HG02588 (cell line): Measurements from ENCODE around the gene SFT2D3.

Experiments
- ATAC-seq: cut with Tn5 transposase; IDR thresholded peaks from one replicate; pipeline ENCODE4 v1.9.1; 2021; ENCODE audit warnings: mild to moderate bottlenecking, moderate library complexity; ENCODE audit not compliant: unreplicated experiment

The SFT2D3 gene

DNA sequence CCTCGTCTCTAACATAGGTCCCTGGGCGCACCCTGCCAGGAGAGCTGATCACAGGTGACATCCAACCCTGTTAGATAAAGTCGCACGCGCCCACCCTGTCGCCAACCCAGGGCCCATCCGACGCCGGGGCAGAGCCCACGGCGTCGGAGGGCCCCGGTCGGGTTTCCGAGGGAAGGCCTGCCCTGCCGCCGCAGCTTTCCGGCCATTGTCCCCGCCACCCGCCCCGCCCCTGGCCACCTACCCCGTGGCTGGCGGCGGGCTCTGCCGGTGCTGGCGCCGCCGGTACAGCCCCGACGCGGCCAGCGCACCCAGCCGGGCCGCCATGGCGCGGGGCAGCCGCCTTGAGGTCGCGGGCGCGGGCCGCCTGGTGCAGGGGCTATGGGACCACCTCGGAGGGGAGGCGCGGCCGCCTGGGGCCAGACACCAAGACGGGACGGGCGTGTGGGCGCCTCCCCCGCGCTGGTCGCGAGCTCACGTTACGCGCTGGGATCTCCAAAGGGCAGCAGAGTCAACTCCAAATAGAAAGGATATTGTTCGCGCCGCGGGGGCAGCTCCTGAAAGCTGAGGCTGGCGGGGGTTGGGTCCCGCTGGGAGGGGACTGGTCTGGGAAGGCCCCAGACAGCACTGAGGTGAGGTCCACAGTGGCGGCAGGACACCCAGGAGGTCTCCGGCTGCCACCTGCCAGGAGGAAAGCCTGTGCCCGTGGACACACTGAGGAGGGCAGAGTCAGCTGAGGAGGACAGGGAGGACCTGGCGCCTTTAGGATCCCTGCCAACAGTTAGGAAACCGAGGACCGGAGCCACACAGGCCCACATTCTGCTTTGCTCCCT lies 37.0 kb upstream of the SFT2D3 start:
- ATAC-seq, result no peak

DNA sequence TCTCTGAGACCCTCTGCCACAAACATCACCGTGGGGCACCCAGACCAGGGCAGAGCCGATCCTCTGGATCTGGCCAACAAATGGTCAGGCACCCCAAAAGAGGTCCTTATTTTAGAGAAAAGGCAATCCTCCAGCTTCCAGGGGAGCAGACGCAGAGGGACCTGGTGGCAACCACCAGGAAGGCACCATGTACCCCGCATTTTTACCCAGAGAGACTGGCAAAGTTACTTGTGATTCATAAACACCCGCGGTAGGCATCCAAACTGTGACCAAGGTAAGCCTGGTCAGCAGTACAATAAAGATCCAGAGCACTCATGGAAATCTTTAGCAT lies 36.4 kb upstream of the SFT2D3 start:
- no peak for ATAC-seq

DNA sequence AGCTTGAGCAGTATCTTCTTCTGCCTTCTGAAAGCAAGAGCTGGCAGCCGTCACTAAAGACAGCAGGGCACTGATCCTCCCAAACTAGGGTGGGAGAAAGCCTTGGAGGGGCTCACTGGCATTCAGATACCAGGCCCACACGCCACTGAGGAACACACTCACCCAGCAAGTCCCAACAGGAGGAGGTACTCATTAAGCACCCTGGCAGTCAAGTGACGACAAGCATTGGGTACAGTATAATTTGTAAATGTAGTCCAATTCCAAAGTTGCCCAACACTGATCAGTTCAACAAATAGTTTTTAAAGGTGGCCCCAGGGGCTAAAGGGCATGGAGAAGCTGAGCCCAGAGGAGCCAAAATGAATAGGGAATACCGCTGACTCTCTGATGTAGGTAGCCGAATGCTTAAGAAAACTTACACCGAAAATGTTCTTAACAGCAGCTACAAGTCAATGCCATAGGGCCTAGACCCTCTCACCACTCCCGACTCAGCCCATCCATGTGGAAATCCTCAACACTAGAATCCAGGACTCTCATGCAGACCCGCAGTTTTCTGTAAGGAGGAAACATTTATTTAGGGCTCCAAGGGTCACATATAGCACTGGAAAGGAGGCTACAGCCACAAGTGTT lies 35.9 kb upstream of the SFT2D3 start:
- ATAC-seq, result no peak

DNA sequence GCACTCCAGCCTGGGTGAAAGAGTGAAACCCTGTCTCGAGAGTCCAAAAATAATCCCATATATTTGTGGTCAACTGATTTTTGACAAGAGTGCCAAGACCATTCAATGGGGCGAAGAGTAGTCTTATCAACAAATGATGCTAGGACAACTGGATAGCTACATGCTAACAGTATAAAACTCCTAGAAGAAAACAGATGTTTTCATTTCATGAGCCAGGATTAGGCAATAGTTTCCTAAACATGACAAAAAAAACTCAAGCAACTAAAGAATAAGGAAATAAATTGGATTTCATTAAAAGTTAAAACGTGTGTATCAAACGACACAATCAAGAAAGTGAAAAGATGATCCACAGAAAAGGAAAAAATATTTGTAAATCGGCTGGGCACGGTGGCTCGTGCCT lies 32.2 kb upstream of the SFT2D3 start:
- no peak for ATAC-seq

DNA sequence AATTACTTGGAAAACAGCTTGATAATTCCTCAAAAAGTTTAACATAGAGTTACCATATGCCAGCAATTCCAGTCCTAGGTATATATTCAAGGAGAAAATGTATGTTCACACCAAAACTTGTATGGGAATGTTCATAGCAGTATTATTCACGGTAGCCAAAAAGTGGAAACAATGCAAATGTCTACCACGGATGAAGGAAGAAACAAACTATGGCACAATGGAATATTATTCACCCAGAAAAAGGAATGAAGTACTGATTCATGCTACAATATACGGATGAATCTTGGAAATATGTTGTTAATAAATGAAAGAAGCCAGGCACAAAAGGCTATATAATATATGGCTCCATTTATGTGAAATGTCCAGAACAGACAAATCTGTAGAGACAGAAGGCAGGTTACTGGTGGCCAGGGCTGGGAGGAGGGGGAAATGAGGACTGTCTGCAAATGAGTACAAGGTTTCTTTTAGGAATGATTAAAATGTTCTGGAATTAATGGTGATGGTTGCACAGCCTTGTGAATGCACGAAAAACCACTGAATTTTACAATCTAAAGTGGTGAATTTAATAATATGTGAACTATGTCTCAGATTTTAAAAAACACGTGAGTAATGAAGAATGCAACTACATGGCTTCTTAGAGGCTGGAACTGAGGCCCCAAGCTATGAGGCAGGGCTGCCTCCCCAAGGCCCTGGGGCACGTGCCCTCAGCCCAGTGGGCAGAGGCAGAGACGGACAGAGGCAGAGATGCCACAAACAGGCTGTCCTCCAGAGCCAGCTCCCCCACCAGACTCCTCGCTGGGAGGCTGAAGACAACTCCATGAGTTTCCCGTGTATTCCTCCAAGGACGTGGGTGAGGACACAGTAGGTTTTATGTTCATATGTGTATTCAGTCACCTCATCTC lies 31.0 kb upstream of the SFT2D3 start:
- no peak for ATAC-seq

DNA sequence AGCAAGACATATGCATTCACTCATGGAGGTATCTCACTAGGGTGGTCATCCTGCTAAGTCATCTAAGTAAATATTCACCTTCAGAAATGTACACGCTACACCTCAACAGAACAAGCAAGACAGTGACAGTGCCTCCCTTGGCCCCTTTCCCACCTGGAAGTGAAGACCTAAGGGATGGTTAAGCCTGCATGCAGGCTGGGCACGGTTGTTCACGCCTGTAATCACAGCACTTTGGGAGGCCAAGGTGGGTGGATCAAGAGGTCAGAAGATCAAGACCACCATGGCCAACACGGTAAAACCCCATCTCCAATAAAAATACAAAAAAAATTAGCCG lies 30.4 kb upstream of the SFT2D3 start:
- no peak for ATAC-seq

DNA sequence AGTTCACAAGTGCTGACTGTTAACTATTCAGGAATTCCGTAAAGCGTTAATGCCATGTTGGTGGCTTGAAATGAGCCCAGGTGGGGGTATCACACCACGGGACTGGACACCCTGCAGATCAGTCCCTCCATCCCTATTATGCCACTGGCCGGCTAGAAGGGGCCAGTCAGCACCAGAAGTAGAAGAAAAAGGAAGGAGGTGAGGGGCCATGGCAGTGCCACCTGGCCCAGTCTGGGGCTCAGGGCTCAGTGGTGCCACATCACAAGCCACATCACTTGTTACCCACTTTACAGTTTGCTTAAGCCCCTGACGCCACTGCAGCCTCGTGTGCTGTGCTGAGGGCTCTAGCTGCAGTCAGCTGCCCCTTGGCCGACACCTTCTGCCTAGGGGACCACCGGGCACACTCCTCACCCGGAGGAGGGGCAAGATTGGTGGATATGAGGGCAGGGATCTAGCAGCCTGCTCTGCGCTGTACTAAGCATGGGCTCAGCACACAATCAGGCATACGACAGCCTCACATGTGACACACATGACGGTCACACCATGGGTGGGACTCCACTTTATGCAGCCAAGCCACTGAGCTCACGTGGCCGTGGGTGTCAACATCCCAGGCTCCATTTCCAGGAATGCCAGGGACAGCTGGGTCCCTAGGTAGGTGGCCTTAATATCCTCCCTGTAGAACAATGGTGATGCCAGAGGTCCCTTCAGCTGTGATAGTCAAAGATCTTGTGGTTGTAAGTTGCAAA lies 29.6 kb upstream of the SFT2D3 start:
- ATAC-seq, result no peak

DNA sequence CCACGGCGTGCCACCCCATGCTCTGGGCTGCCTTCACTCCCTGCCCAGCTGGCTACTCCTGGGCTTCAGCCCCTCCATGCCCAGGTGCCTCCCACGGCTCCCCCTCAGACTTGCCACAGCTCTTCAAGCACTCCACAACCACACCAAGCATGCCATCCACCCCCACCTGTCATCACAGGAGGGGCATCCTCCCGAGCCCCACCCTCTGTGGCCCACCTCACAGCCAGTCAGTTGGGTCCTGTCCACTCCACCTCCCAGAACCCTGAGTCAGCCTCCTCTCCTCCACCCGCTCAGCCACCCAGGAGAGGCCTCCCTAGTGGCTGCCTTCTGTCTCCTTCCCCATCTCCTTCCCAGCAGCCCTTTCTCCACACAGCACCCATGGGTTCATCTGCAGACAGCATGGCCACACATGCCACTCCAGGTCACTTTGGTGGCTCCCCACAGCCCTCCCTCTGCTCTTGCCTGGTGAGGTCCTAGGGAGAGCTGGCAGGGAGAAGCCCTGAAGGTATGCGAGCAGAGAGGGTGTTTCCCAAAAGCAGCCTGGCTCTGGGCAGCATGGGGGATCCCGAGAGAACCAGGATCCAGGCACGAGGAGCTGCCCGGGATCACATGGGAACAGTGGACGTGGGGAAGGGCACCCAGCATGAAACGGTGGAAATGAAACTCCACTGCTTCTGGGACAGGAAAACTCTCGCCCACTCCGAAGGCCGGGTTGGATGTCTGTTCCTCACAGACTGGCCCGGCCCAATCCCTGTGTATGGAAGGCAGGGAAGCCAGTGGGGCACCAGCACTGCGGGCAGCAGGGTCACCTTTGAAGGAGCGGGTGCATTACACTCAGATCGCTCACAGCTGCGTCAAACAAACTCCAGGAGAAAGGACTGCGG lies 28.7 kb upstream of the SFT2D3 start:
- no peak for ATAC-seq

DNA sequence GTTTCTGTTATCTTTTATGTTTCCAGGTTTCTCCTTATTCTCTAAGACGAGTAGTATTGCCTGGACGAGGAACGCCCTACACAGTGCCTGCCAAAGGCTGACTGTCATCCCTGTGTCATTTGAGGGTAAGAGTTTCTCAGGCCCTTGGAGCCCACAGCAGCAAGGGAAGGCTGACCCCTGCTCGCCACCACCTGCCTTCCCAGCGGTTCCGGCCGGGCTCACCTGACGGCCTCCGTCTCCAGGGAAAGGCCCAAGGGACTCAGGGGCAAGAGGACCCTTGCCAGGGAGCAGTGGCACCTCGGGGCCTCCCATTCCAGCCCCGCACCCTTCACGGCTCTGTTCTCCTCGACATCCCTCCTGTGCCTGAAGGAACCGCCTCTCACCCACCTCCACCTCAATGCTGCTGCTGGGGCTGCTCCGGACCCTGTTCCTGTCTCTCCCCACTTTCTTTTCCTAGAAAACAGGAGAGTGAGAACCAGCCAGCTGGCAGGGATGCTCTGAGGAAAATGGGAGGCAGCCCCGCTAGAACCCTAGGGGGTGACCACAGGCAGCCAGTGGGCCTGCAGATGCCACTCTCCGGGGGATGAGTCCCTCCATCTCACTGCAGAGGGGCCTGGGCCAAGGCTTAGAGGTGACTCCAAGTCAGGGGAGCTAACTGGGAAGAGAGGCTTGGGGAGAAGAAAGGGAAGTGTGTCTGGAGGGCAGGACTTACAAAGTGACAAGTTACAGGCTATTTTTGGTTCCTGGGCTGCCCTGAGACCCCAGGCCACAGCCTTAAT lies 27.8 kb upstream of the SFT2D3 start:
- ATAC-seq, result no peak

DNA sequence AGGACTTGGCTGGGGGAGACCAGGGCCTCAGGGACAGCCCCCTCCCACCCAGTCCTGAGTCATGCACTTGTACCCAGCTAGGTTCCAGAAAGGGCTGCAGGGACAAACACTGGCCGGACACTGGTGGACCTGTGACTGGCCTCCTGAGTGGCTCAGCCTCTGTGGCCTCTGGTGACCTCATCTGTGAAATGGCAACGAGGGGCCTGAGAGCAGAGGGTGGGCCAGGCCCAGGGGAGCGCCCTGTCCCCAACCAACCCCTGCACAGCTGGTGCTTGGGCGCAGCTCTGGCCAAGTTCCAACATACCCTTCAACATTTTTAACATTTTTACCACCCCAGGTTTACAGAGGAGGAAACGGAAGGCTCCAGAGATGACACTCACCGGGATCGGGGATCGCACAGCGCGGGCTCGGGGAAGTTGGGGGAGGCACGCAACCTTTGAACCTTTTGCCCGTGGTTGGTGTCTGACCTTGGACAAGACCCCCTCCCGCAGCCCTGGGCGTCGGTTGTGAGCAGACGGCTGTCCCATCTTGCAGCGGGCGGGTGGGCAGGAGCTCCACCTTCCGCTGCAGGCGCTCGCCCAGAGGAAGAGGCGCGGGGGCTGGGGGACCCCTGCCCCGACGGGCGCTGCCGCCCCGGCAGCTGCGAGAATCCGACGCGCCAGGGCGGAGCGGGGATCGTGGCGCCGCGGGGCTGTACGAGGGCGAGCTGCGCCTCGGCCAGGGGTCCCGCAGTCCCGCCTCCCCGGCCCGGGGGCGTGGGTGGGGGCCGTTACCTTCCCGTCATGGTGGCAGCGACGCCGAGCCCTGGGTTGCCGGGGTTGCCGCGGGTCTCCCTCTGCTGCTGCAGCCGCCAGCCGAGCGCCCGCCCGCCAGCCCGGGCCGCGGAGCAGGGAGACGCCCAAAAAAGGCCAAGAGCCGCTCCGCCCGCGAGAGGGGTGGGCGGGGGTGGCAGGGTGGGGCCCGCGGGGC lies 26.8 kb upstream of the SFT2D3 start:
- no peak for ATAC-seq

DNA sequence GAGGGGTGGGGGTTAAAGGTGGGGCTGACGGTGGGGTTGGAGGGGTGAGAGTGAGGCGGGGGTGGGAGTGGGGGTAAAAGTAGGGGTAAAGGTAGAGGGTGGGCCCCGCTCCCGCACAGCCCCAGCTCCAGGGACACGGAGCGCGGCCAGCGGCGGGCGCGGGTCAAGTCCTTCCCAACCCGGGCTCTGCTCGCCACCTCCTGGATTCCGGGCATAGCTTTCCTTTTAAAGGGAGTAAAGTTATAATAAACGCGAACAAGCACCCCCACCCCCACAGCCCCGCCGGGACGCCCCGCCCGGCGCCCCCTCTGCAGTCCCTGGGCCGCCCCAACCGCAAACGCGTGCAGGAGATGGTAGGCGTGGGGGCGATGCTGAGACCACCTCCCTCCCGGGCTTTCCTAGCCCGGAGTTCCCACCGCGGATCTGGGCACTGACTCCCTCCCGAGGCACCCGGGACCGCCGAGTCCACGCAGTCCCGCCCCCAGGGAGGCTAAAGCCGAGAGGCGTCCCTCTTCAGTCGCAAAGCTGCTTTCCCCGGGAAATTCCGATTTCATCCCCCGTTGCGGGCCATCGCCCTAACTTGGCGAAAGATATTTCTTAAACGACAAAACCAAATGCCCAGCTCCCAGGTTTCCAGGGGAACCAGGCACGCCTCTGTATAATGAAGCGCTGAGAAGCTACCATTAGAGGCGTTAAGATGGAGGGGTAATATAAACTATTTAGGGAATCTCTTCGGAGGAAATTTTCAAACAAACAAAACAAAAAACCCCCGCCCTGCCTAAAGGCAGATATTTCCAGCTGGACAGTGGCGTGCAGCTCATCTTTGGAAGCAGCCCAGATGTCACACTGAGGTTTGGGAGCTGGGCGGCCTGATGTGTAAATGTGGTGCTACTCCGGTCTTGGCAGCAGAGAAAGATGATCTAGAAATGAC lies 25.7 kb upstream of the SFT2D3 start, which contains the start of gene LIMS2:
TSS of gene LIMS2 (minus strand) at position 200 of the 931 bp plus-strand sequence. CDS start 506 bp downstream, outside the sequence.
- ATAC-seq, result no peak

DNA sequence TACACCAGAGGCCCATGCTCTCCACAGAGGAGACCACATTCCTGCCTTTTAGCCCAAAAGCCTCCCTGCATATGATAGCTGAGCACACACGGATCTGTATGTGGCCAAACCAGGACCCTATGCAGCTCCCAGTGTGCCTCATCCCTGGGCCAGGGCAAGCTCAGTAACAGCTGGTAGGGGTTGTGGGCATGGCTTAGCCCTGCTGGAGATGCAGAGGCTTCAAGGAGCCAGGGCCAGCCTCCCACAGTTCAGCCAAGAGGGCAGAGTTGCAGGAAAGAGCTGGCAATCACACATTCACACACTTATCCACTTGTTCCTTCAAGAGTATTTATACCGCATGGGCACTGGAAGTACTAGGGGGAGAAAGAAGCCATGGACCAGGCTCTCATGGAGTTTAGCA lies 24.4 kb upstream of the SFT2D3 start:
- no peak for ATAC-seq

DNA sequence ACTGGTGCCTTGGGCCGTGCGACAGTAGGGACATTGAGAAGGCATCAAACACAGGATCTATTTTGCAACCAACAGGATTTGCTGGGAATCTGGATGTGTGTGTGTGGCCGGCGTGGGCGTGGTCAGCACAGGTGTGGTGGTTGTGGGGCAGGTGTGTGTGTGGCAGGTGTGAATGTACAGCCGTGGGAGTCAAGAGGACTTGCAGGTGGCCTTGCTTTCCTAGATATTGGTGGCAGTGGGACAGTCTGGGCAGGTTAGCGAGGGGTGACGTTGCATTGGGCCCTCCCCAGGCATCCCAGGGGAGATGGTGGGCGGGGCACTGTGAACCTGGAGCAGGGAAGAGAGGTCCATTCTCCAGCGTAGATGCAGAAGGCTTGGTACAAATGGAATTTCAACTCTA lies 22.8 kb upstream of the SFT2D3 start:
- ATAC-seq, result no peak

DNA sequence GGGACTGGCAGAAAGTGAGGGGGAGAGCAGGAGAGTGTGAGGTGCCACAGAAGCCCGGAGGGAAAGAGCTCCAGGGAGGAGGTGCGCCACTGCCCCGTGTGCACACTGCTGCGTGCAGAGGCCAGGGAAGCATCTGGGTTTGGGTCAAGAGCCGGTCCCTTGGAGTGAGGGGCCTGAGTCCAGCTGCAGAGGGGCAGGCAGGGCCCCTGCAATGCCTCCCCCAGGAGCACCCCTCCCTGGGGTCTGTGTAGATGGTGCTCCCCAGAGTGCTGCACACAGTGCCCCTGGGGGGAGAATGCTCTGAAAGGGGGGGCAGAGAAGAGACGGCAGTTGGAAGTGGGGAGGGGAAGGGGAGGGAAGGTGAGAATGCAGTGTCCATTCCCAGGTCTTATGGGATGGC lies 22.3 kb upstream of the SFT2D3 start:
- no peak for ATAC-seq

DNA sequence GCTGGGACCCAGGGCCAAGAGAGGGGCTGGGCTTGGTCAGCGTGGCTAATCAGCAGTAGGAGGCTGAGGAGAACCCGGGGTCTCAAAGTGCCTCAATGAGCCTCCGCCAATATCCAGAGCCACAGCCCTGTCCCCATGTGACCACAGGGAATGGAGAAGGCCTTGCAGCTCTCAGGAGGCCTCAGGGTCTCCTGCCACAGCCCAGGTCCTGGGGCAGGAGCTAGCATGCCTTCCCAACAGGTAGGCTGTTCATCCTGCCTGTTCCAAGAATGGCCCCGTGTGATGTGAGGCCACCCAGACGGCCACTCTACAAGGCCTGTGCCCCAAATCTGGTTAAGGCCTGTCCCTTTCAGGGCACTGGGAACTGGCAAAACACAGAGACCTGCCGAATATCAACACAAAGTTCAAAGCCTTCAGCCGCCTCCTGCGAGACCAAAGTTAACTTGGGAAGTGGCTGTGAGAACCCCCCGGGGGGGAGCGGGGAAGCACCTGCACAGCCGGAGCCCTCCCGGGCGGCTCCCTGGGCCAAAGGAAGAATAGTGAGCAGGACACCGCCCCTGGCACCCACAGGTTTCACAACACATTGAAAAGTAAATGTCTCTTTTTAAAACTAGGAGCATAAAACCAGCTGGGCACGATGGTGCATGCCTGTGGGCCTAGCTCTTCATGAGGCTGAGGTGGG lies 21.5 kb upstream of the SFT2D3 start:
- no peak for ATAC-seq

DNA sequence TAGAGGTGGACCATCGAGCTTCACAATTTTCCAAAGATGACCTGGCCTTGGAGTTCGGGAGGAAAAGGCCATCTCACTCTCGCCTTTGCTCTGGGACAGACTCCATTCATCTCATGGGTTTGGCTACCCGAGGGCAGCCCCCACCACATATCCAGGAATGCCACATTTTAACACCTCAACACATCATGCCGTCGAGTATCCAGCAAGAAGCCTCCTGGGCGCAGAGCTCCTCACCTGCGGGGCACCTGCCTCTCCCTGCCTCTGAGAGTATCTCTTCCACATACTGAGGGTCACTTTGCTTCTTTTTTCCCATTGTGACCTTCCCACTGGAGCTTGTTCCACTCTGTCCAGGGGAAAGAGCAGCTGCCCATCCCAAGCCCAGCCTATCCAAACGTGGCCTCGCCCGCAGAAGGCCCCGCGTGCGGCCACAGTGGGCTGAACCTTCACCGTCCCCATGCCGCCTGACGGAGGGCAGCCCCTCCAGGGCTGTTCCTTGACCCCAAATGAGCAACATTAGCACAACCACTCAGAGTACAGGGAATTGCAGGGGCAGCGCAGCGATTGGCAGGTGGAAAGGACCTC lies 20.5 kb upstream of the SFT2D3 start:
- ATAC-seq, result no peak
